GM19240 (cell line): ENCODE measurements around the gene PCBD2.

Source experiments
- DNase-seq: peaks from one replicate; pipeline ENCODE4 v3.0.0; 2011; ENCODE audit warnings: low spot score; ENCODE audit not compliant: insufficient read length

Gene PCBD2

GRCh38 chr5:135004376-135004775, 99.4 kb downstream of the PCBD2 start:
- DNase-seq: no peak

- DNase-seq: no peak
Observed at GRCh38 chr5:135005076-135005475, 100.1 kb downstream of the PCBD2 start.

- DNase-seq: no peak
Observed at GRCh38 chr5:135007305-135007704, 102.4 kb downstream of the PCBD2 start.

GRCh38 chr5:135007749-135008363, 102.9 kb downstream of the PCBD2 start:
- DNase-seq: no peak

- no peak for DNase-seq
Observed at GRCh38 chr5:135008556-135008955, 103.6 kb downstream of the PCBD2 start.

DNA sequence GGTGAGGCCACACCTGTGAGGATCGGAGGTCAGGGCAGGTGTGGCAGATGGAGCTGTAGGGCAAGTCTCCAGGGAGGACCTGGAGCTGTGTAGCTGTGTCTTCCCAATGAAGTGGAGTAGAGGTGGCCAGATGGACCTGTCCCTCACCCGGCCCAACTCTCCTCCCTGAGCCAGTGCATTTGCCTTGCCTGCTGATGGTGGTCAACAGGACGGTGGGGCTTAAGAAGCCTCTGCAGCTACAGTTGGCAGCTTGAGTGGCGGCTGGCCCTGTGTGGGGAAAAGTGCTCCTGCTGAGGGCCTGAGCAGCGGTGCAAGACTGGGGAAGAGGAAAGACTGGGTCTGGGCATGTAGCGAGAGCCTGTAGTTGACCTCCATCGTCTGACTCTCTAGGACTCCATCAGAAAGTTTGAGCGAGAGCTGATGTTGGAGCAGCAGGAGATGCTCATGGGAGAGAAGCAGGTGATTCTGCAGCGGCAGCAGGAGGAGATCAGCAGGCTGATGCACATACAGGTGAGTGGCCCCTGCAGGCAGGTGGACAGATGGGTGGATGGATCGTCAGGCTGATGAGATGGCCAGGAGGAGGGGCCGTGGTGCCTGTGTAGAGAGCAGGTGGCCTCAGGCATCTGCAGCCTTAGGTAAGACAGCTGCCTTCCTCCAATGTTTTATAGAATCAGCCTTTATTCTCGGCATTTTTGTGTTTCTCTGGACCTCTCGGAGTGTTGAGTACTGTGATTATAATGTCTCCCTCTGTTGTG, 104.2 kb downstream of the PCBD2 start:
- no peak for DNase-seq

DNA sequence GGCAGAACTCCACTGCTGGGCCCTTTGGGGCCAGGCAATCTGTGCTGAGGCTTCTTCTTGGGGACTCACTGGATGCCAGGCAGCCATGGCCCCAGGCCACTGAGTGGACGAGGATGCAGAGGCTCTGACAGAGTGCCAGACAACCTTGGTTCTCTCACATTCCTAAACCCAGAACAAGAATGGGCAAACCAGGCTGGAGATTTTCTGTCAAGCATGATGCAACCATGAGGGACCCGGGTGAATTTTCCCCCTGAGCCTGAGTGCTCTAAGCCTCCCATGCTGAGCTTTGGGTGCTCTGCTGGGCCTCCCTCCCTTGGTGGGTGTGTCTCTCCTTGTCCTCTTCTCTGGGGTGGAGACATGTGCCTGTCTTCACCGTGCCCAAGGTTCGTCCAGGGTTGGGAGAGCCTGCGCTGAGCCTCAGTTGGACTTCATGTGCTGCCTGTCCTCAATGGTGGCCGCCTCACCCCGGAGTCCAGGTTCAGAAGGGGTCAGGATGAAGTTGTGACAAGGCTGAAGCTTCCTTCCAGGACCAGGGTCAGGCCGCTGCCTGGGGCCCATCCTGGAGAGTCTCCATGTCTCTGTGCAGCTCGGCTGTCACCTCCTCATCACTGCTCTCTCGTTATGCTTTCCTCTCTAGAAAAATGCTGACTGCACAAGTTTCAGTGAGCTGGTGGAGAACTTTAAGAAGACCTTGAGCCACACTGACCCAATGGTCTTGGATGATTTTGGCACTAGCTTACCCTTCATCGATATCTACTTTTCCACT, 105.0 kb downstream of the PCBD2 start:
- no peak for DNase-seq

GRCh38 chr5:135010502-135011354, 105.8 kb downstream of the PCBD2 start:
- no peak for DNase-seq

DNA sequence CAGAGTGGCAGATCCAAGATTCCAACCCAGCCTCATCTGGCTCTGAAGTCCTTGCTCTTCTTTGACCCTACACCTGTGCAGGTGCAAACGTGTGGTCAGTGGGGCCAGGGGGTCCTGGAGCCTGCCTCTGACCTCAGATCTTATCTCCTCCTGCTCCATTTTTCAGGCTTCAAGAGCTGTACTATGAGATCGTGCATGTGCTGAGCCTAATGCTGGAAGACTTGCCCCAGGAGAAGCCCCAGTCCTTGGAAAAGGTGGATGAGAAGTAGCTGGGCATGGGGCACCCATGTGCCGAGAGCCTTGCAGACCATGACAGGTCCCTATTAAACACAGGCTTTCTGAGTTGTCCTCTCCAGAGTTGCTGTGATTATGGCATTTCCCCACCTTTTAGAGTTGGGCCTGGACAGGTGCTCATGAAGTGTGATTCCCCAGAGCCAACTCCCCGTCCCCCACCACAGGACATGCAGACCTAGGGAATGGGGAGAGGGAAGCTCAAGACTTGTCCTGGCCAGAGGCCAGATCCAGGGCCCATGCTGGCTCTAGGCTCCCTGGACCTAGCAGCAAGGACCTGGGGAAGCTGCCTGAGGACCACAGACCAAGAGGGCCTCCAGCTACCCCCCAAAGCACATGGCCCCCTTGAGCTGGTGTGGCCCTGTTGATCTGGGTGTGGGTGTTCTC, 106.6 kb downstream of the PCBD2 start:
- DNase-seq: no peak

GRCh38 chr5:135012033-135012588, 107.2 kb downstream of the PCBD2 start:
- no peak for DNase-seq
